GM20431 (cell line): ENCODE data around the gene ELF2.
"Not testable (repeated sequence)": the region's sequence is repeated elsewhere in the genome, so short reads cannot be mapped to it uniquely, and the experiment has no call there.

ENCODE experiments used
- in situ Hi-C: fragments of 300-500 bp; cut with MseI, MboI; formaldehyde crosslinking; loops from one replicate; pipeline ENCODE4 v1.15.0; 2020; ENCODE audit warnings: low sequenced_read_pairs; ENCODE audit not compliant: unreplicated experiment

ELF2 gene

DNA sequence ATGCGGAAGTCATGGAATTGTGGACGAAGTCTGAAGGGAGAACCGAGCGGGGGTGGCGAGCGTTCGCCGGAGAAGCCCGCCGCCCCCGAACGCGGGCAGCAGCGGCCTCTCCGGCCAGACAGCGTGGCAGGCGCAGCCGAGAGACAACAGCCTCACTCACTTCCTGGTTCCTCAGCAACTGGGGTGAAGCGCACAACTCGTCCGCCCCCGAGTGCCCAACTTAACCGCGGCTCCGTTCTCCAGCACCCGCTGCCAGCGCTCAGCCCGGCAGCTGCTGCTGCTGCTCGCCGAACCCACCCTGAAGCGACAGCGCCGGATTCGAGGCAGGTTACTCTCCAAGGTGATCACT, 93.4 kb downstream of the ELF2 start:
- in situ Hi-C loops = no loop called here

DNA sequence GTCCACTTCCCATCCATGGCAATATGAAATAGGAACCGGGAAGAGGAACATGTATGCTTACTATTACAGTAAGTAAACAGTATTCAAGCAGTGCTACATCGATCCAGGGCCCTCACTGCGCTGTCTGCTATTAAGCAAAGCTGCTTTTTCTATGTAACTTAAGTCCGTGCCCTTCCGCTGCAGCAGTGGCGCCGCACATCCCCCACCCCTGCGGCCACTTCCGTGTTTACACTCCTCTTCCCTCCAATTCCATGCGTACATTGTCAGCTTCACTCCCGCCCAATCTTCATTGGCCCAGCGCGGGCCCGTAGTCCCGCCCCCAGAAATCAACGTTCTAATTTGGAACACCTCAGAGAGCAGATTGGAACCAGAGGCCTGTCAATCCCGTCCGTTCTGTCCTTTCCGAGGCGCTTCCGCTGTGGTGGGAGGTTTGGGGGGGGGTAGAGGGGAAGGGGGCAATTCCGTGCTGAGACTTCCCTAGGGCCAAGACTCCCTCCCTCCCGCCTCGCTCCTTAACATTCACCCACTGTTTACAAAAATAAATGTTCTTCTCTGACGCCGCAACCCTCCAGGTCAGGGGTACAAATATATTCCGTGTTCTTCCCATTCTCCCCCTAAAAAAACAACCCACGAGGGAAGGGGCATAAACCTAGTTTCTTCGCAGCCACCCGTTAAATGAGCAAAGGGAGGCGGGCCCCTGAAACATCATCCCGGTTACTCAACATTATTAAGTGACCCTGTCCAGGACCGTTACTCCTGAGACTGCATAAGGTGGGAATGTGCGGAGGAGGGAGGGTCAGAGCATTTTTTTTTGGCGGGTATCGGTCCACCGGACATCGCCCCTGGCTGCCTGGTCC, 94.0 kb downstream of the ELF2 start:
- in situ Hi-C loops = no loop called here

- in situ Hi-C loops = no loop called here
These were observed 98.1 kb downstream of the ELF2 start for GRCh38 chr4:139078926-139079325.

- in situ Hi-C loops = no loop called here
These were observed 99.3 kb downstream of the ELF2 start for GRCh38 chr4:139077567-139078355.

GRCh38 chr4:139076016-139076744, 100.8 kb downstream of the ELF2 start:
- in situ Hi-C loops = no loop called here

- in situ Hi-C loops = no loop called here
These were observed 116.4 kb downstream of the ELF2 start for GRCh38 chr4:139060591-139060990.

DNA sequence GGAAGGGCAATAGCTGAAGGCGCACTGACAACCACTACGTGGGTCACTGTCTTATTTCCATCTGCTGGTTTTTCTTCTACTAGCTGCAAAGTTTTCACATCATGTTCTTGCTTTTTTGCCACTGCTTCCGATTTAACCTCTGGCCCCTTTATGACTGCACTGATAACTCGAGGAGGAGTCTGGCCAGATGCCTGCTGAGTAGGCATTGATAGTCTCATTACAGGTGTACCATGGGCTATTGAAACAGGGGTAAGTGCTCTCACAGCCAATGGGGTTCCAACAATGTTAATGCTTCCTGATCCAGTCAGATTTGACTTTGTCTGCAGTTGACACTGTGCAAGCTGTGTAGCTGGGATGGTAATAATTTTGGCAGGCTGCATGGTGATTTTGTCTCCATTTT, 118.0 kb downstream of the ELF2 start:
- in situ Hi-C loops = not testable (repeated sequence)

- in situ Hi-C loops = no loop called here
These were observed 122.1 kb downstream of the ELF2 start for GRCh38 chr4:139054791-139055505.

GRCh38 chr4:139053909-139054308, 123.1 kb downstream of the ELF2 start:
- in situ Hi-C loops = no loop called here

DNA sequence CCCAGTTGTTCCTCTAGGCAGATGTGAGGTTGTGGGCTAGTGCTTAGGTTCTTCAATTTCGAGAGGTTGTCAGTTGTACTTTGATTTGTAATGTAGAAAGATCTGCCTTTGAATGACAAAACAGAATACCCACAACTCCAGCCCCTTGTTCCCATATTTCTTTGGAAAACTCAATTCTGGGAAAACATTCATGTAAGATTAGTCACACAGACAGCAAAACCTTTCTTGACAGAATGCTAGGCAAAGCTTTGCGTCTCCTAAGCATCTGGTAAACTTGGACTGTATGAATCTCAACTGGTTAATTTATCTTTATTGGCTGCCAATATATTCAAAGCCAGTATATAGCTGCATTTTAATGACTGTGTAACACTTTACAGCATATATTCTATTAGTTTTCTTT, 126.6 kb downstream of the ELF2 start:
- in situ Hi-C loops = no loop called here

DNA sequence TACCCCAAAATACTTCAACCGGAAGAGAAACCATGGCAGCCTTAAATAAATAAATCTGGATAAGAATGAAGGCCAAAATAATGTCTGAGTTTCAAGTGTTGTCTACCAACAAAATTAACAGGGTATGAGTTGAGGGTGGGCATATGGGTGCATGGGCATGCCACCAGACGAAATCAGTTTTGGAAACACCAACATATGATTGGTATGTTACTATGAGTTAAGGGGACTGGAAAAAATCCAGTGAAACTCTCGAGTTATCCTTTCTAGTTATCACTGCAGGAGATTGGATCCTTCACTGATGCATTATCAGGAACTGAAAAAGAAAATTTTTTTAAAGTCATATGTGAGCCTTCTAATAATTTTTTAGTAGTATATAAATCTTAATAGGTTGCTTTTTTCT, 129.0 kb downstream of the ELF2 start:
- in situ Hi-C loops = no loop called here

DNA sequence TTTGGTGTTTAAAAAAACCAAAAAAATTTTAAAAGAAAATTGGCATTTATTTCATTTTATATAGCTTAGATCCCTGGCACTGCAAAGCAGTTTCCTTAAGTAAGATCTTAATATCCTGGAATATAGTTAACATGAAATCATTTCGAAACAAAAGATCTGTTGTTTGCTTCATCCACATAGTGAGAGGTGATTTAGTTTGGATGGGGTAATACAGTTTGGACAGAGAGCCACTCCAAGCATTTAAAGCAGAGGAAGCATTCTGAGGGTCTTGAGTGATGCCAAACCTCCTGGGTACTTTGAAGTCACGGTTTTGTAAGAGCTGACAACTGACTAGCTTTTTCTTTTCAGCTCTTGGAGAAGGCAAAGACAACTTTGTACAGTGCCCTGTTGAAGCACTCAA, 132.7 kb downstream of the ELF2 start:
- in situ Hi-C loops = no loop called here

- in situ Hi-C loops = no loop called here
These were observed 134.0 kb downstream of the ELF2 start for GRCh38 chr4:139042981-139043460.

- in situ Hi-C loops = no loop called here
These were observed 138.1 kb downstream of the ELF2 start for GRCh38 chr4:139038874-139039443.

DNA sequence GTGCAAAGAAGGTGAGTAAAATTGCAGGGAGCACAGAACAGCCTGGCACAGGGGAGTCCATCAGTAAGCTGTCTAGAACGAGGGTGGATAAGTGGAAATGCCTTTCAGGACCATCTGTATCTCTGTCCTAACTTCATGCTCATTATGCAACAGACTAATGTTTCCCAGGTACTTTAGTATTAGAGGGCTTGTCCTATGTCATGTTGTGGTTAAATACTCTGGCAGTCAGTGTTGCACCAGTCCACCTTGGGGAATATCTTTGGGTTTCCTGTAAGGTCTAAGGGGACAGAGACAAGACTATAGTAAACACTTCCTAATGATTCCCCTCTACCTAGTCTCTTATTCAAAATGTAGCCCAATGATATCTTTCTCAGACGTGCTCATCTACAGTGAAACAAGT, 140.1 kb downstream of the ELF2 start:
- in situ Hi-C loops = no loop called here

DNA sequence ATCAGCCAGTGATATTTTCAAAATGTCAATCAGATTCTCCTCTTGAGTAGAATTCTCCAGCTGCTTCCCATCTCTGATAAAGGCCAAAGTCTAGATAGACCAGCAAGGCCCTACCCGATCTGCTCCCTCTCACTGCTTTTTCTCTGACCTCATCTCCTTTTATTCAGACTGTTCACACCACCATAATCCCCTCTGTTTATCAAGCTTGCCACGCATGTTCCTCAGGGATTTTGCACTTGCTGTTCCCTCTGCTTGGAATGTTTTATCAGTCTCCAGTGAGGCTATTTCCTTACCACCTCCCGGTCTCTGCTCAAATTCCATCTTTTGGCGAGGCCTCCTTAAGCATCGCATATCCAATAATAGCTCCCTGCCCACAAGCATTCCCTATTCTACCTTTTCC, 141.4 kb downstream of the ELF2 start:
- in situ Hi-C loops = no loop called here

DNA sequence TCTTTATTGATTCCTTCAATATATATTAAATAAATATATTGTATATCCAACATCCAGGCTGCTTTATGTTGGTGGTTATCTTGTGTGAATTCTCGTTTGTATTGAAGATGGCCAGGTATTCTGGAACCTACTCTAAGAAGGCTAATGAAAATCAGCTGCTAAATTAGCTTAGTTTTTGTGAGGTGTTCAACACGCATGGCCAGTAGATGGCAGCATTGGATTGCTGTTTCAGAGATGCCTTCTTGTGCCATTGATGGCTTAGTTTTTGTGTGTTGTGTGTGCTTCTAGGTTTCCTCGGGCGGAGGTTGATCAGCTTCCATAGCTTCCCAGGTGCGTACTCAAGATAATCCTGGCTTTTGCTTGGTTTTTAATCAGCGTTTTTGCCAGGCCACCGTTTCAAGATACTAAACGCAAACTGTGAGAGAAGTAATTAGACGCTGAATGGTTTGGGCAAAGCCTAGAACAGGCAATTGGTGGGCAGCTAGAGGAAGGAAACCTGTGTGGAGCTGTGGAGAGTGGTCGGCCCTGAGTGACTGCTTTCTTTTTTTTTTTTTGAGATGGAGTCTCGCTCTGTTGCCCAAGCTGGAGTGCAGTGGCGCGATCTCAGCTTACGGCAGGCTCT, 146.3 kb downstream of the ELF2 start:
- in situ Hi-C loops = no loop called here

- in situ Hi-C loops = not testable (repeated sequence)
These were observed 147.1 kb downstream of the ELF2 start for GRCh38 chr4:139029866-139030363.

DNA sequence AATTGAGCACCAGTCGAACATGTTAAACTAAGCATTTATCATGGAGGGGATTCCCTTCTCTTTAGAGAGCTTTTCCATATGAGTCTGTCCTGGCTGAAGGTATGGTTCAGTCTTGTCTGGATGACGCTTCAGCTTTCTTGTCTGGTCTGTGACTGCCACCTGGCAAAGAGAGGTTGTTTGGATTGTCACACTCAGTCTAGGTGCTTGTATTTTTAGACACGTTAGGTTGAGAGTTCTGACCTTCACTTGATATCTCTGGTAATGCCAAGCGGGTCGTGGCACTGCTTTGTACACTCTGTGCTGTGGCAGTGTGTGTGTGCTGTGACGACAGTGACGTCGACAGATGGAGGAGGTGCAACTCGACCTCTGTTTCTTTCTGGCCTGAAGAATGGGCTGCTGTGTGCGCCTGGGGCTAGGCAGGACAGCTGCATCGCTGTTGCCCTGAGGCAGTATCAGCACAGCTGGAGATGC, 148.8 kb downstream of the ELF2 start:
- in situ Hi-C loops = no loop called here
